Skin of body (tissue), 2 donors: Measurements from ENCODE around the gene SLC12A6. TPM values are rescaled to one million over a fixed set of nuclear protein-coding genes. Genes with fewer than 3 reads are reported as not detected.

ENCODE experiments used
- DNase-seq: peaks from one replicate; lab custom pipeline; 2025; lab: John Stamatoyannopoulos, UW
- total RNA-seq: library from RNA; depleted of rRNA; stranded (reverse); fragments of >200 nt; gene quantifications from one replicate; pipeline ENCODE4 v1.2.3, GENCODE V29; 2014

The SLC12A6 gene
- total RNA-seq, 1 donor from 2014 or later = 18.3 TPM

- no peak for DNase-seq
Measured at GRCh38 chr15:34331809-34332208, 5.8 kb downstream of the SLC12A6 start.

- DNase-seq = no peak
Measured at GRCh38 chr15:34330279-34330678, 7.3 kb downstream of the SLC12A6 start.

- DNase-seq = no peak
Measured at GRCh38 chr15:34329006-34329405, 8.6 kb downstream of the SLC12A6 start.

- DNase-seq = no peak
Measured at GRCh38 chr15:34327906-34328305, 9.7 kb downstream of the SLC12A6 start.

GRCh38 chr15:34325368-34325767 is 12.2 kb downstream of the SLC12A6 start:
- DNase-seq = no peak

- no peak for DNase-seq
Measured at GRCh38 chr15:34324933-34325332, 12.6 kb downstream of the SLC12A6 start.

- DNase-seq = no peak
Measured at GRCh38 chr15:34323217-34323616, 14.4 kb downstream of the SLC12A6 start.

GRCh38 chr15:34318277-34319079 is 19.1 kb downstream of the SLC12A6 start:
- DNase-seq = peak; percentile 3

GRCh38 chr15:34314491-34315490 is 22.8 kb downstream of the SLC12A6 start:
- DNase-seq = no peak

GRCh38 chr15:34311563-34311962 is 26.0 kb downstream of the SLC12A6 start:
- DNase-seq = no peak

GRCh38 chr15:34304613-34305012 is 33.0 kb downstream of the SLC12A6 start:
- no peak for DNase-seq

GRCh38 chr15:34301058-34301457 is 36.5 kb downstream of the SLC12A6 start:
- DNase-seq = no peak

- DNase-seq = no peak
Measured at GRCh38 chr15:34297059-34297458, 40.5 kb downstream of the SLC12A6 start.

- DNase-seq = no peak
Measured at GRCh38 chr15:34292621-34293020, 45.0 kb downstream of the SLC12A6 start.

- DNase-seq = no peak
Measured at GRCh38 chr15:34284937-34285336, 52.6 kb downstream of the SLC12A6 start.

- no peak for DNase-seq
Measured at GRCh38 chr15:34282384-34282783, 55.2 kb downstream of the SLC12A6 start.

- no peak for DNase-seq
Measured at GRCh38 chr15:34280193-34280592, 57.4 kb downstream of the SLC12A6 start.

- DNase-seq = no peak
Measured at GRCh38 chr15:34279368-34279767, 58.2 kb downstream of the SLC12A6 start.

GRCh38 chr15:34275721-34276120 is 61.9 kb downstream of the SLC12A6 start:
- DNase-seq = no peak

GRCh38 chr15:34275154-34275553 is 62.4 kb downstream of the SLC12A6 start:
- no peak for DNase-seq

GRCh38 chr15:34271493-34271892 is 66.1 kb downstream of the SLC12A6 start:
- DNase-seq = no peak

- no peak for DNase-seq
Measured at GRCh38 chr15:34266751-34267150, 70.8 kb downstream of the SLC12A6 start.
